ENCODE data around the gene TRAPPC8. TPM values are rescaled to one million over a fixed set of nuclear protein-coding genes. Genes with fewer than 3 reads are reported as not detected.

The TRAPPC8 gene
- polyA plus RNA-seq, 1 donor from 2014 or later, result 57.8 TPM

DNA sequence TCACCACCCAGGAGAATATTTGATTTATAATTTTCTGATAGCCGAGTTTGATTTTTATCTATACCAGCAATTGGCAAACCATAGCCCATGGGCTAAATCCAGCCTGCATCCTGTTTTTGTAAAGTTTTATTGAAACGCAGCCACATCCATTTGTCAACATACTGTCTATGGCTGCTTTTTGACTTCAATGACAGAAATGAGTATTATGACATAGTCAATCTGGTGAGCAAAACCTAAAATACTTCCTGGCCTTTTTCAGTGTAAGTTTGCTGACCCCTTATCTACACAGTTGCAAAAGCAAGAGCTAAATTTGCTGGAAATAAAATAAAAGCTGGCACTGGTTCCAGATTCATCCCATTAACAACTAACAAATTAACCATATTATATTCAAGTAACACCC, 102.4 kb downstream of the TRAPPC8 start:
- Histone ChIP-seq H2AFZ (ENCODE audit: low read depth, low read length) (no peak overlapping the region), H3K9ac (ENCODE audit: low read length) (no peak overlapping the region), H3K9me3 (ENCODE audit: low read length) (no peaks in the 10 kb centered on the region), H3K9me2 (ENCODE audit: insufficient read depth, low read length) (no peaks in the 10 kb centered on the region), H3F3A (ENCODE audit: insufficient read depth, low read length, poor library complexity, severe bottlenecking) (no peaks in the 10 kb centered on the region), H3K4me3 (ENCODE audit: low read length) (no peak overlapping the region), H3K4me2 (ENCODE audit: low read length) (no peak overlapping the region), H4K20me1 (ENCODE audit: insufficient read depth) (no peaks in the 10 kb centered on the region), H3K36me3 (ENCODE audit: insufficient read depth, low read length) (peaks cover 16% of the 10 kb centered on the region), H3K27me3 (ENCODE audit: insufficient read depth, low read depth, low read length) (no peaks in the 10 kb centered on the region), H3K79me2 (replicated peaks; ENCODE audit: insufficient read depth, low read length) (no peaks in the 10 kb centered on the region), H3K27ac (ENCODE audit: low read length) (no peak overlapping the region)
- TF ChIP-seq EZH2 (IDR thresholded peaks at IDR 0.05; ENCODE audit: borderline replicate concordance, insufficient read depth, low read length, poor library complexity, severe bottlenecking), result no peak
- no peak for TF ChIP-seq EP300 (conservative IDR thresholded peaks at IDR 0.05; ENCODE audit: poor library complexity, severe bottlenecking)
- no peak for TF ChIP-seq RAD21 (conservative IDR thresholded peaks at IDR 0.05)
- no peak for TF ChIP-seq POLR2AphosphoS5 (IDR thresholded peaks at IDR 0.05)
- TF ChIP-seq, protein P1, sequence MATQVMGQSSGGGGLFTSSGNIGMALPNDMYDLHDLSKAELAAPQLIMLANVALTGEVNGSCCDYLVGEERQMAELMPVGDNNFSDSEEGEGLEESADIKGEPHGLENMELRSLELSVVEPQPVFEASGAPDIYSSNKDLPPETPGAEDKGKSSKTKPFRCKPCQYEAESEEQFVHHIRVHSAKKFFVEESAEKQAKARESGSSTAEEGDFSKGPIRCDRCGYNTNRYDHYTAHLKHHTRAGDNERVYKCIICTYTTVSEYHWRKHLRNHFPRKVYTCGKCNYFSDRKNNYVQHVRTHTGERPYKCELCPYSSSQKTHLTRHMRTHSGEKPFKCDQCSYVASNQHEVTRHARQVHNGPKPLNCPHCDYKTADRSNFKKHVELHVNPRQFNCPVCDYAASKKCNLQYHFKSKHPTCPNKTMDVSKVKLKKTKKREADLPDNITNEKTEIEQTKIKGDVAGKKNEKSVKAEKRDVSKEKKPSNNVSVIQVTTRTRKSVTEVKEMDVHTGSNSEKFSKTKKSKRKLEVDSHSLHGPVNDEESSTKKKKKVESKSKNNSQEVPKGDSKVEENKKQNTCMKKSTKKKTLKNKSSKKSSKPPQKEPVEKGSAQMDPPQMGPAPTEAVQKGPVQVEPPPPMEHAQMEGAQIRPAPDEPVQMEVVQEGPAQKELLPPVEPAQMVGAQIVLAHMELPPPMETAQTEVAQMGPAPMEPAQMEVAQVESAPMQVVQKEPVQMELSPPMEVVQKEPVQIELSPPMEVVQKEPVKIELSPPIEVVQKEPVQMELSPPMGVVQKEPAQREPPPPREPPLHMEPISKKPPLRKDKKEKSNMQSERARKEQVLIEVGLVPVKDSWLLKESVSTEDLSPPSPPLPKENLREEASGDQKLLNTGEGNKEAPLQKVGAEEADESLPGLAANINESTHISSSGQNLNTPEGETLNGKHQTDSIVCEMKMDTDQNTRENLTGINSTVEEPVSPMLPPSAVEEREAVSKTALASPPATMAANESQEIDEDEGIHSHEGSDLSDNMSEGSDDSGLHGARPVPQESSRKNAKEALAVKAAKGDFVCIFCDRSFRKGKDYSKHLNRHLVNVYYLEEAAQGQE (IDR thresholded peaks at IDR 0.05; ENCODE audit: borderline replicate concordance), result no peak
- no peak for TF ChIP-seq SMC3 (conservative IDR thresholded peaks at IDR 0.05; ENCODE audit: poor library complexity)
- TF ChIP-seq TAF1 (IDR thresholded peaks at IDR 0.05; ENCODE audit: low read depth), result no peak
- TF ChIP-seq, protein P2, sequence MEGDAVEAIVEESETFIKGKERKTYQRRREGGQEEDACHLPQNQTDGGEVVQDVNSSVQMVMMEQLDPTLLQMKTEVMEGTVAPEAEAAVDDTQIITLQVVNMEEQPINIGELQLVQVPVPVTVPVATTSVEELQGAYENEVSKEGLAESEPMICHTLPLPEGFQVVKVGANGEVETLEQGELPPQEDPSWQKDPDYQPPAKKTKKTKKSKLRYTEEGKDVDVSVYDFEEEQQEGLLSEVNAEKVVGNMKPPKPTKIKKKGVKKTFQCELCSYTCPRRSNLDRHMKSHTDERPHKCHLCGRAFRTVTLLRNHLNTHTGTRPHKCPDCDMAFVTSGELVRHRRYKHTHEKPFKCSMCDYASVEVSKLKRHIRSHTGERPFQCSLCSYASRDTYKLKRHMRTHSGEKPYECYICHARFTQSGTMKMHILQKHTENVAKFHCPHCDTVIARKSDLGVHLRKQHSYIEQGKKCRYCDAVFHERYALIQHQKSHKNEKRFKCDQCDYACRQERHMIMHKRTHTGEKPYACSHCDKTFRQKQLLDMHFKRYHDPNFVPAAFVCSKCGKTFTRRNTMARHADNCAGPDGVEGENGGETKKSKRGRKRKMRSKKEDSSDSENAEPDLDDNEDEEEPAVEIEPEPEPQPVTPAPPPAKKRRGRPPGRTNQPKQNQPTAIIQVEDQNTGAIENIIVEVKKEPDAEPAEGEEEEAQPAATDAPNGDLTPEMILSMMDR (IDR thresholded peaks at IDR 0.05; ENCODE audit: poor library complexity, severe bottlenecking), result no peak

DNA sequence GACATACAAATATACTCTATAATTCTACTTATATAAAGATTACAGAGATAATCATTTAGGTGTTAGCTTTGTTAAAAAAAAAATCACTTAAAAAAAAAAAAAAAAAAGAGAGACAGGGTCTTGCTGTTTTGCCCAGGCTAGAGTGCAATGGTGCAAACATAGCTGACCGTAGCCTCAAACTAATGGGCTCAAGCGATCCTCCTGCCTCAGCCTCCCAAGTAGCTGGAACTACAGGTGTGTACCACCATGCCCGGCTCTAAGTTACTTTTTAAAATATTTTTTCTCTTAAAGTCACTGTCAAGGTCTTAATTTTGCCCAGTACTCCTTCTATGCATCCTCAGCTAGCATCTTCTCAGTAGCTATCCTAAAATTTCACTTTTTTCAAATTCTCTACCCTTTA, 105.0 kb downstream of the TRAPPC8 start:
- Histone ChIP-seq H3K36me3 (ENCODE audit: insufficient read depth, low read length) (peaks cover 16% of the 10 kb centered on the region), H3K27ac (ENCODE audit: low read length) (no peak overlapping the region), H3K27me3 (ENCODE audit: insufficient read depth, low read depth, low read length) (no peaks in the 10 kb centered on the region)

More for the DNA sequence above, 105.0 kb downstream of the TRAPPC8 start:
- Histone ChIP-seq H3K4me3 (ENCODE audit: low read length) (no peak overlapping the region), H3K4me2 (ENCODE audit: low read length) (no peak overlapping the region), H2AFZ (ENCODE audit: low read depth, low read length) (no peak overlapping the region), H3K9me2 (ENCODE audit: insufficient read depth, low read length) (no peaks in the 10 kb centered on the region), H3K9ac (ENCODE audit: low read length) (no peak overlapping the region), H3K79me2 (replicated peaks; ENCODE audit: insufficient read depth, low read length) (no peaks in the 10 kb centered on the region), H4K20me1 (ENCODE audit: insufficient read depth) (no peaks in the 10 kb centered on the region), H3K9me3 (ENCODE audit: low read length) (no peaks in the 10 kb centered on the region), H3F3A (ENCODE audit: insufficient read depth, low read length, poor library complexity, severe bottlenecking) (no peaks in the 10 kb centered on the region)
- TF ChIP-seq MXI1 (conservative IDR thresholded peaks at IDR 0.05; ENCODE audit: poor library complexity, severe bottlenecking) (no peak), EZH2 (IDR thresholded peaks at IDR 0.05; ENCODE audit: borderline replicate concordance, insufficient read depth, low read length, poor library complexity, severe bottlenecking) (no peak), POLR2AphosphoS5 (IDR thresholded peaks at IDR 0.05) (no peak), EP300 (conservative IDR thresholded peaks at IDR 0.05; ENCODE audit: poor library complexity, severe bottlenecking) (no peak), SMC3 (conservative IDR thresholded peaks at IDR 0.05; ENCODE audit: poor library complexity) (no peak)
- TF ChIP-seq, protein P2 (IDR thresholded peaks at IDR 0.05; ENCODE audit: poor library complexity, severe bottlenecking), result no peak
- TF ChIP-seq, protein P1 (IDR thresholded peaks at IDR 0.05; ENCODE audit: borderline replicate concordance), result no peak

All from neural cell (in vitro differentiated cells).